ENCODE measurements around the gene NDUFA3. TPM values are rescaled to one million over a fixed set of nuclear protein-coding genes. Genes with fewer than 3 reads are reported as not detected.

The NDUFA3 gene
- total and polyA plus RNA-seq, 2 of the 13 experiments (the other 11 are each of a cell fraction or from before 2014, with no cell fraction given): 31.6 to 75.4 TPM

- peak; percentile 46 to 55; a peak in 1 of 4 replicates for TF ChIP-seq HMGXB4 (CRISPR knock-in tag; IDR thresholded peaks at IDR 0.05; ENCODE audit: borderline replicate concordance in 1 of 2, low read depth in 1 of 2)
- peak; percentile 83 for TF ChIP-seq MYPOP (CRISPR knock-in tag; IDR thresholded peaks at IDR 0.05)
- peak; percentile 90 for TF ChIP-seq SATB2 (CRISPR knock-in tag; IDR thresholded peaks at IDR 0.05)
- peak; percentile 62; the same call in 1 of the 2 replicates for TF ChIP-seq FOXC1 (CRISPR knock-in tag; IDR thresholded peaks at IDR 0.05; ENCODE audit: borderline replicate concordance)
- TF ChIP-seq ZNF547 (CRISPR knock-in tag; IDR thresholded peaks at IDR 0.05): peak; percentile 78; the same call in 1 of the 2 replicates
- 0 out of 2 replicates have a peak, but pooled peaks have one; percentile 52 for TF ChIP-seq ZNF782 (CRISPR knock-in tag; IDR thresholded peaks at IDR 0.05; ENCODE audit: borderline replicate concordance)
- TF ChIP-seq NKX3-1 (CRISPR knock-in tag; IDR thresholded peaks at IDR 0.05): peak; percentile 74; the same call in 1 of the 2 replicates
- TF ChIP-seq, protein P1, sequence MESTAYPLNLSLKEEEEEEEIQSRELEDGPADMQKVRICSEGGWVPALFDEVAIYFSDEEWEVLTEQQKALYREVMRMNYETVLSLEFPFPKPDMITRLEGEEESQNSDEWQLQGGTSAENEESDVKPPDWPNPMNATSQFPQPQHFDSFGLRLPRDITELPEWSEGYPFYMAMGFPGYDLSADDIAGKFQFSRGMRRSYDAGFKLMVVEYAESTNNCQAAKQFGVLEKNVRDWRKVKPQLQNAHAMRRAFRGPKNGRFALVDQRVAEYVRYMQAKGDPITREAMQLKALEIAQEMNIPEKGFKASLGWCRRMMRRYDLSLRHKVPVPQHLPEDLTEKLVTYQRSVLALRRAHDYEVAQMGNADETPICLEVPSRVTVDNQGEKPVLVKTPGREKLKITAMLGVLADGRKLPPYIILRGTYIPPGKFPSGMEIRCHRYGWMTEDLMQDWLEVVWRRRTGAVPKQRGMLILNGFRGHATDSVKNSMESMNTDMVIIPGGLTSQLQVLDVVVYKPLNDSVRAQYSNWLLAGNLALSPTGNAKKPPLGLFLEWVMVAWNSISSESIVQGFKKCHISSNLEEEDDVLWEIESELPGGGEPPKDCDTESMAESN (CRISPR knock-in tag; conservative IDR thresholded peaks at IDR 0.05): peak; percentile 82; the same call in 1 of the 2 replicates
- TF ChIP-seq MXD4 (CRISPR knock-in tag; IDR thresholded peaks at IDR 0.05): peak; percentile 52; the same call in 1 of the 2 replicates
- TF ChIP-seq ZNF510 (CRISPR knock-in tag; IDR thresholded peaks at IDR 0.05; ENCODE audit: low read depth): 0 out of 2 replicates have a peak, but pooled peaks have one; percentile 56
- TF ChIP-seq RARA (CRISPR knock-in tag; IDR thresholded peaks at IDR 0.05): peak; percentile 50
- TF ChIP-seq SPEN (CRISPR knock-in tag; IDR thresholded peaks at IDR 0.05; ENCODE audit: low read depth): peak; percentile 71; the same call in 1 of the 2 replicates
- TF ChIP-seq ZNF276 (CRISPR knock-in tag; IDR thresholded peaks at IDR 0.05; ENCODE audit: low read depth): peak; percentile 38; the same call in 1 of the 2 replicates
- peak; percentile 84; the same call in 1 of the 2 replicates for TF ChIP-seq TFDP1 (CRISPR knock-in tag; IDR thresholded peaks at IDR 0.05; ENCODE audit: borderline replicate concordance)
- peak; percentile 85; the same call in 1 of the 2 replicates for TF ChIP-seq ZIK1 (CRISPR knock-in tag; IDR thresholded peaks at IDR 0.05; ENCODE audit: borderline replicate concordance, low read depth)
- TF ChIP-seq, protein P2, sequence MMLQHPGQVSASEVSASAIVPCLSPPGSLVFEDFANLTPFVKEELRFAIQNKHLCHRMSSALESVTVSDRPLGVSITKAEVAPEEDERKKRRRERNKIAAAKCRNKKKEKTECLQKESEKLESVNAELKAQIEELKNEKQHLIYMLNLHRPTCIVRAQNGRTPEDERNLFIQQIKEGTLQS (CRISPR knock-in tag; IDR thresholded peaks at IDR 0.05): 0 out of 2 replicates have a peak, but pooled peaks have one; percentile 10
- TF ChIP-seq ZSCAN9 (CRISPR knock-in tag; IDR thresholded peaks at IDR 0.05; ENCODE audit: borderline replicate concordance): peak; percentile 22; the same call in 1 of the 2 replicates
- TF ChIP-seq MXD3 (CRISPR knock-in tag; IDR thresholded peaks at IDR 0.05): peak; percentile 96
Measured at GRCh38 chr19:54095859-54096616, 6.6 kb upstream of the NDUFA3 start (continued).
